Omental fat pad (tissue), 4 donors: ENCODE measurements around the gene SCGB1C1. TPM values are rescaled to one million over a fixed set of nuclear protein-coding genes. Genes with fewer than 3 reads are reported as not detected.

ENCODE experiments used
- ATAC-seq: fragments of 150-250 bp; one replicate; pipeline ENCODE4 v1.9.1; 2016; ENCODE audit warnings: mild to moderate bottlenecking, moderate library complexity; ENCODE audit not compliant: low FRiP score
- DNase-seq: peaks from one replicate; pipeline ENCODE4 v3.0.0-alpha.2; 2019; ENCODE audit warnings: low spot score
- total RNA-seq, 4 donors: library from RNA; depleted of rRNA; stranded (reverse); fragments of >200 nt; gene quantifications; one replicate each; pipeline ENCODE4 v1.1.0, GENCODE V29; 2016
- TF ChIP-seq, protein P1 (sequence below), 3 donors: fragments of 450-650 bp; IDR thresholded peaks; one replicate each; pipeline ENCODE4 v1.5.1; 2016 to 2017; ENCODE audit warnings: antibody characterized with exemption in 3 of 3, mild to moderate bottlenecking in 3 of 3, moderate library complexity in 2 of 3

Gene SCGB1C1
- total RNA-seq, 4 donors from 2014 or later, result not detected

DNA sequence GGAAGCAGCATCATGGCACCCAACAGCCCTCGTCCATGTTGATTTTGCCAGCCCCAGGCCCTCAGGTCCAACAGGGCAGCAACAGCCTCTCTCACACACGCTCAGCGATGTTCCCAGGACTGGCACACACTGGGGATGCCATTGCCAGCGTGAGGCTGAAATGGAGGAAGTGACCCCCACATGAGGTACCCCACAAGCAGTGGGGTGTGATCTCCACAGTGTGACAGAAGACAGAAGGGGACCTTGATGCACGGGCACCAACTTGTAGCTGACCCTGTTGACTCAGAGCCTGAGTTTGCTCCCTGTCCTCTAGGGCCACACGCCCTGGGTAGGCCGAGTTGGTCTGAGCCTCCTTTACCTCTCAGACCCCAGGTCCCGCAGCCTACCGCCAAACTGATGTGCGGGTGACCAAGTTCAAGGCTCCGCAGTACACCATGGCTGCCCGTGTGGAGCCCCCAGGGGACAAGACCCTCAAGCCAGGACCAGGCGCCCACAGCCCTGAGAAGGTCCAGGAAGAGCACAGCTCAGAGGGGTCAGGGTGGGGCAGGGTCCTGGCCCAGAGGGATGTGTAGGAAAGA is 6.2 kb downstream of the SCGB1C1 start:
- TF ChIP-seq, protein P1, sequence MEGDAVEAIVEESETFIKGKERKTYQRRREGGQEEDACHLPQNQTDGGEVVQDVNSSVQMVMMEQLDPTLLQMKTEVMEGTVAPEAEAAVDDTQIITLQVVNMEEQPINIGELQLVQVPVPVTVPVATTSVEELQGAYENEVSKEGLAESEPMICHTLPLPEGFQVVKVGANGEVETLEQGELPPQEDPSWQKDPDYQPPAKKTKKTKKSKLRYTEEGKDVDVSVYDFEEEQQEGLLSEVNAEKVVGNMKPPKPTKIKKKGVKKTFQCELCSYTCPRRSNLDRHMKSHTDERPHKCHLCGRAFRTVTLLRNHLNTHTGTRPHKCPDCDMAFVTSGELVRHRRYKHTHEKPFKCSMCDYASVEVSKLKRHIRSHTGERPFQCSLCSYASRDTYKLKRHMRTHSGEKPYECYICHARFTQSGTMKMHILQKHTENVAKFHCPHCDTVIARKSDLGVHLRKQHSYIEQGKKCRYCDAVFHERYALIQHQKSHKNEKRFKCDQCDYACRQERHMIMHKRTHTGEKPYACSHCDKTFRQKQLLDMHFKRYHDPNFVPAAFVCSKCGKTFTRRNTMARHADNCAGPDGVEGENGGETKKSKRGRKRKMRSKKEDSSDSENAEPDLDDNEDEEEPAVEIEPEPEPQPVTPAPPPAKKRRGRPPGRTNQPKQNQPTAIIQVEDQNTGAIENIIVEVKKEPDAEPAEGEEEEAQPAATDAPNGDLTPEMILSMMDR (IDR thresholded peaks at IDR 0.05), result no peak
- no peak for ATAC-seq
- no peak for DNase-seq

DNA sequence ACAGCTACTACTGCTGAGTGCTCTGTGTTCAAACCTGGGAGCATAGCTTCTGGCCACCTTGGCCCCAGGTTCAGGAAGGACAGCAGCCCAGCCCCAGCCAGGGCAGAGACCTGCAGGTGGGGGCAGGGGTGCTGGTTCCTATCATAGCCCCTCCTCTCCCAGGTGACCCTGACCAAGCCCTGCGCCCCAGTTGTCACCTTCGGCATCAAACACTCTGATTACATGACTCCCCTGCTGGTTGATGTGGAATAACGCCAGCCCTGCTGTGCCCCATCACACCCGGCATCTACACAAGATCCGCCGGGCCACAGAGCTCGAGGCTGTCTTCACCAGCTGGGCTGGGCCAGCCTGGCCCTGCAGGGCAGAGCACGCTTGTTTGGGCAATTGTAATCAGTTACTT is 6.9 kb downstream of the SCGB1C1 start:
- ATAC-seq (no peak), DNase-seq (no peak)
- TF ChIP-seq, protein P1 (IDR thresholded peaks at IDR 0.05), result no peak

DNA sequence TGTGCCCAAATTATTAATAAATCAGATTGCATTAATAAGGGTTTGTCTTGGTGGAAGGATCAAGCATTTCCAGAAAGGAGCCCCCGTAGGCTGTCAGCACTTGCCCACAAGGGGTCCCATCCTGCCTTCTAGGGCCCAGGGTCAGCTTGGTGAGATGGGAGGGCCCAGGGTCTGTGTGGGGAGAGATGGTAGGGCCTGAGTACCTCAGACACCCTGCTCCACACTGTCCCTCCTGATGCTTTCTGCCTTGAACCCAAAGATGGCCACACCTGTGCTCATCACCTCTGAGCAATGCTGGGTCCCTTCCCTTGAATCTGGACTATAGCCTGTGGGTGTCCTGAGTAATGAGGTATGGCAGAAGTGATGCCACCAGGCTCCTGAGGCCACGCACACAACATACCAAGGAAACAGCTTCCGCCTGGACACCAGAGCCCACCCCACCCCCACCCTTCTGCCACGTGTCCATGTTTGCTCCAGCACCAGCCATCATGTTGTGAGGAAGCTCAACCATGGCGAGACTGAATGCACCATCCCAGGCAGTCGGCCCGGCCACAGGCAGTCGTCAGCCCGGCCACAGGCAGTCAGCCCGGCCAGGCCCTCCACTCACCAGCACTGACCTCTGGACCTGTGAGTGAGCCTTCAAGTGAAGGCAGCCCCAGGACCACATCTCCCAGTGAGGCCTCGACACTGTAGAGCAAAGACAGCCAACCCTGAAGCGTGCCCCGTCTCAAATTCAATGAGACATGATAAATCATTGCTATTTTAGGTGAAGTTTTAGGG is 7.5 kb downstream of the SCGB1C1 start:
- DNase-seq (no peak), ATAC-seq (no peak)

DNA sequence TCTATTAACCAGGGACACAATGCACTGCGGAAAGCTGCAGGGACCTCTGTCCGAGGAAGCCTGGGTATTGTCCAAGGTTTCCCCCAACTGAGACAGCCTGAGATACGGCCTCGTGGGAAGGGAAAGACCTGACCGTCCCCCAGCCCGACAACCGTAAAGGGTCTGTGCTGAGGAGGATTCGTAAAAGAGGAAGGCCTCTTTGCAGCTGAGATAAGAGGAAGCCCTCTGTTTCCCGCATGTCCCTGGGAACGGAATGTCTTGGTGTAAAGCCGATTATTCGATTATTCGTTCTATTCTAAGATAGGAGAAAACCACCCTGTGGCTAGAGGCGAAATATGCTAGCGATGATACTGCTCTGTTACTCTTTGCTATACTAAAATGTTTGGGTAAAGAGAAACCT is 9.1 kb downstream of the SCGB1C1 start:
- DNase-seq, result no peak
- ATAC-seq, result no peak
- TF ChIP-seq, protein P1 (IDR thresholded peaks at IDR 0.05), result no peak

More for the DNA sequence above, 7.5 kb downstream of the SCGB1C1 start:
- TF ChIP-seq, protein P1 (IDR thresholded peaks at IDR 0.05), result no peak

DNA sequence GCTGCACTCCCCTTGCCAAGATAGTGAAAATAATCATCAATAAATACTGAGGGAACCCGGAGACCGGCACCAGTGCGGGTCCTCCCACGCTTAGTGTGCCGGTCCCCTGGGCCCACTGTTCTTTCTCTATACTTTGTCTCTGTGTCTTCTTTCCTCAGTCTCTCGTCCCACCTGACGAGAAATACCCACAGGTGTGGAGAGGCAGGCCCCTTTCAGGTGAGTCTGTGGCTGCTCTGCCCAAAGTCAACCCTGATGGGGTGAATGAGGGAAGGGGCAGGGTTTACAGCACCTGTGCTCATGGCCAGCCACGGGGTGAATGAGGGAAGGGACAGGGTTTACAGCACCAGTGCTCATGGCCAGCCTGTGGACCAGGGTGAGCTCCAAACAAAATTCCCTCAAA is 9.6 kb downstream of the SCGB1C1 start:
- TF ChIP-seq, protein P1 (IDR thresholded peaks at IDR 0.05), result no peak
- DNase-seq (no peak), ATAC-seq (no peak)

DNA sequence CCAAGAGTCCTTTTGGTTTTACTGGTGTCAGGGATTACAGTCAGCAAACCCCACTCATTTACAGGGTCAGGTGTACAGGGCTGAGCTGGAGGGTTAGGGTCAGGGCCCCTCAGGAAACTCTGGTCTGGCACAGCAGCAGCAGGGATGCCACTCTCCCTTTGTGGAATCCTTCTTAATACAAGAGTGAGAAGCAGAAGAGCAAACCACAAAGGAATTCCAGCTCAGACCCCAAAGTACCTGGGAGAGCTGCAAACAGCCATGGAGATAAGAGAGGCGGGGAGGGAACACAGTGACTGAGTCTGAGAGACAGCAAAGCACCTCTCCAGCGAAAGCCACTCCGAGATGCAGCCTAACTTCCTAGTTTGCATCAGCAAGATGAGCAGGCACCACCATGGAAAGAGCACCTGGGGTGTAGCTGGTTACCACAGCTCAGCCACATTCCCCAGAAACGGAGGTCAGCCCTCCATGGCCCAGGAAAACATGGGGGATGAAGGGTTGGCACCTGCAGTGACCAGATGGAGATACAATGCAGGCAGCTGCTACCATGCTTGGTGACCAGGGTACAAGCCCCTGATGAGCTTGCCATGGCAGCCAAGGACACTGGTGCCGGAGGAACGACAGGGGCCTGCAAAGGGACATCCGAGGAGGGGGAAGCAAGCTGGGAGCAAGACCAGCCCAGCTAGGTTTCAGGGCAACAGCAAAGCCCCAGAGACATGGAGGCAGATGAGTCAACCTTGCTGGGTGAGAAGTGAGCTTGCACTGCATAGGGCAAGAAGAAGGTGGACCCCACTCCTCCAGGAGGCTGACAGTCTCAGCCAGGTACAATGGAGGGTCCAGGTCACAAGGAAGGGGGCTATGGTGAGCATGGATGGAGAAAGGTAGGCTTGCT is 10.4 kb downstream of the SCGB1C1 start:
- TF ChIP-seq, protein P1 (IDR thresholded peaks at IDR 0.05), result no peak
- no peak for ATAC-seq
- DNase-seq, result no peak
